ENCODE measurements around the gene MLLT6.

DNA sequence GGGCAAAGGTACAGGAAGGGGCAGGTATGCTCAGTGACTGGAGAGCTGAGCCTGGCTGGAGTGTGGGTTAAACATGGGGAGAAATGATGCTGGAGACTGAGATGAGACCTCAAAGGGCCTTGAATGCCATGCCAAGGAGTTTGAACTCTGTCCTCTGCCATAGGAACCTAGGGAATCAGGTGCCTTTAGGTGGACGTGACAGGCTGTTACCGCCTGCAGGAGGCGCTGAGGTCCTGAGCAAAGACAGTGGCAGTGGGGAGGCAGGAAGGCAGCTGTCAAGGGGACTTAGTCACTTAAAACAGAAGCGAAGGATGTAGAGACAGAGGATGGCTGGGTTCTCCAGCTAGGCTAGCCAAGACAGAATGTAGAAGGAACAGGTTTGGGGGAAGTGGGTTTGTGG is 56.5 kb downstream of the MLLT6 start:
- TF ChIP-seq ZNF121 (CRISPR knock-in tag; IDR thresholded peaks at IDR 0.05), result 0 out of 2 replicates have a peak, but pooled peaks have one; percentile 3
- TF ChIP-seq, protein P1, sequence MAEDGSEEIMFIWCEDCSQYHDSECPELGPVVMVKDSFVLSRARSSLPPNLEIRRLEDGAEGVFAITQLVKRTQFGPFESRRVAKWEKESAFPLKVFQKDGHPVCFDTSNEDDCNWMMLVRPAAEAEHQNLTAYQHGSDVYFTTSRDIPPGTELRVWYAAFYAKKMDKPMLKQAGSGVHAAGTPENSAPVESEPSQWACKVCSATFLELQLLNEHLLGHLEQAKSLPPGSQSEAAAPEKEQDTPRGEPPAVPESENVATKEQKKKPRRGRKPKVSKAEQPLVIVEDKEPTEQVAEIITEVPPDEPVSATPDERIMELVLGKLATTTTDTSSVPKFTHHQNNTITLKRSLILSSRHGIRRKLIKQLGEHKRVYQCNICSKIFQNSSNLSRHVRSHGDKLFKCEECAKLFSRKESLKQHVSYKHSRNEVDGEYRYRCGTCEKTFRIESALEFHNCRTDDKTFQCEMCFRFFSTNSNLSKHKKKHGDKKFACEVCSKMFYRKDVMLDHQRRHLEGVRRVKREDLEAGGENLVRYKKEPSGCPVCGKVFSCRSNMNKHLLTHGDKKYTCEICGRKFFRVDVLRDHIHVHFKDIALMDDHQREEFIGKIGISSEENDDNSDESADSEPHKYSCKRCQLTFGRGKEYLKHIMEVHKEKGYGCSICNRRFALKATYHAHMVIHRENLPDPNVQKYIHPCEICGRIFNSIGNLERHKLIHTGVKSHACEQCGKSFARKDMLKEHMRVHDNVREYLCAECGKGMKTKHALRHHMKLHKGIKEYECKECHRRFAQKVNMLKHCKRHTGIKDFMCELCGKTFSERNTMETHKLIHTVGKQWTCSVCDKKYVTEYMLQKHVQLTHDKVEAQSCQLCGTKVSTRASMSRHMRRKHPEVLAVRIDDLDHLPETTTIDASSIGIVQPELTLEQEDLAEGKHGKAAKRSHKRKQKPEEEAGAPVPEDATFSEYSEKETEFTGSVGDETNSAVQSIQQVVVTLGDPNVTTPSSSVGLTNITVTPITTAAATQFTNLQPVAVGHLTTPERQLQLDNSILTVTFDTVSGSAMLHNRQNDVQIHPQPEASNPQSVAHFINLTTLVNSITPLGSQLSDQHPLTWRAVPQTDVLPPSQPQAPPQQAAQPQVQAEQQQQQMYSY (CRISPR knock-in tag; IDR thresholded peaks at IDR 0.05), result no peak
- TF ChIP-seq SP1 (CRISPR knock-in tag; conservative IDR thresholded peaks at IDR 0.05), result no peak
- TF ChIP-seq SMAD4 (CRISPR knock-in tag; IDR thresholded peaks at IDR 0.05), result no peak
- TF ChIP-seq JUN (CRISPR knock-in tag; IDR thresholded peaks at IDR 0.05), result no peak
